Hepatocyte (in vitro differentiated cells): ENCODE measurements around the gene IL24.

Source experiments
- CTCF ChIP-seq: fragments of 200-600 bp; sonication (generic); IDR thresholded peaks from 2 replicates; pipeline ENCODE4 v1.5.1; 2016; ENCODE audit warnings: antibody characterized with exemption, mild to moderate bottlenecking; ENCODE audit not compliant: poor library complexity
- EZH2 ChIP-seq: fragments of 200-600 bp; sonication (generic); IDR thresholded peaks from 2 replicates; pipeline ENCODE4 v1.6.1; 2016; ENCODE audit warnings: antibody characterized with exemption, mild to moderate bottlenecking, borderline replicate concordance

DNA sequence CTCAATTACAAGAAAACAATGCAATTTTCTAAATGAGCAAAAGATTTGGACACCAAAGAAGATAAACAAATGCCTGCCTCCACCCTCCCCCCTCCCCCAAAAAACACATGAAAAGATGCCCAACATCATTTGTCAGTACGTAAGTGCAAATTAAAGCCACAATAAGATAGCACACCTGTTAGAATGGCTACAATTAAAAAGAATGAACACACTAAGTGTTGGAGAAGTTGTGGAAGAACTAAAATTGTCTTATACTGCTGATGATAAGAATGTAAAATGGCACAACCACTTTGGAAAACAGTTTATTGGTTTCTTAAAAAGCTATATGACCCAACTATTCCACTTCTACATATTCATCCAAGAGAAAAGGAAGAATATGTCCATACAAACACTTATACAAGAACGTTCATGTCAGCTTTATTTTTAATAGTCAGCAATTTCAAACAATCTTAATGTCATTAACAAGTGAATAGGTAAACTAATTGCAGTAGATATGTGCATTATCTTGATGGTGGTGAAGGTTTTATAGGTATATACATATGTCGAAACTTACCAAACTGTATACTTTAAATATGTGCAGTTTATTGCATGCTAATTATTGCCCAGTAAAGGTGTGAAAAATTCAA lies 21.4 kb upstream of the IL24 start:
- TF ChIP-seq CTCF (no peak), EZH2 (no peak)
